Stimulated activated naive CD4-positive, alpha-beta T cell treated with Interleukin-2 at 50 U/mL for 16 hours (primary cell): ENCODE measurements around the gene IRAK2.

Experiments
- DNase-seq: peaks from one replicate; lab custom pipeline; 2025; lab: John Stamatoyannopoulos, UW

Gene IRAK2

GRCh38 chr3:10224794-10225665 lies 60.3 kb downstream of the IRAK2 start:
- peak; percentile 49 for DNase-seq

GRCh38 chr3:10226293-10226692 lies 61.6 kb downstream of the IRAK2 start:
- no peak for DNase-seq

GRCh38 chr3:10228248-10228950 lies 63.7 kb downstream of the IRAK2 start:
- peak; percentile 51 for DNase-seq

- no peak for DNase-seq
These were observed 64.9 kb downstream of the IRAK2 start for GRCh38 chr3:10229576-10229975.

GRCh38 chr3:10232137-10232536 lies 67.4 kb downstream of the IRAK2 start:
- DNase-seq: no peak

GRCh38 chr3:10233988-10234387 lies 69.3 kb downstream of the IRAK2 start:
- no peak for DNase-seq

- no peak for DNase-seq
These were observed 70.0 kb downstream of the IRAK2 start for GRCh38 chr3:10234526-10235230.

- DNase-seq: no peak
These were observed 70.8 kb downstream of the IRAK2 start for GRCh38 chr3:10235551-10235950.

- DNase-seq: peak; percentile 17
These were observed 73.8 kb downstream of the IRAK2 start for GRCh38 chr3:10238345-10239183.

GRCh38 chr3:10240799-10241198 lies 76.1 kb downstream of the IRAK2 start:
- no peak for DNase-seq

GRCh38 chr3:10242182-10243065 lies 77.7 kb downstream of the IRAK2 start:
- peak; percentile 71 for DNase-seq

- DNase-seq: no peak
These were observed 79.3 kb downstream of the IRAK2 start for GRCh38 chr3:10244009-10244408.

GRCh38 chr3:10245081-10245712 lies 80.5 kb downstream of the IRAK2 start:
- no peak for DNase-seq

GRCh38 chr3:10247679-10248183 lies 83.0 kb downstream of the IRAK2 start:
- DNase-seq: no peak

GRCh38 chr3:10248184-10248983 lies 83.7 kb downstream of the IRAK2 start, which contains the start of gene TATDN2:
Gene TATDN2 (plus strand): TSS chr3:10248459. CDS start chr3:10249201, 742 bp downstream.
- peak; percentile 94 for DNase-seq

- DNase-seq: peak; percentile 58
These were observed 84.4 kb downstream of the IRAK2 start for GRCh38 chr3:10248984-10249748.

GRCh38 chr3:10249833-10250232 lies 85.1 kb downstream of the IRAK2 start:
- DNase-seq: no peak

- DNase-seq: no peak
These were observed 86.3 kb downstream of the IRAK2 start for GRCh38 chr3:10251006-10251405.
